ENCODE data around the gene CA10. TPM values are rescaled to one million over a fixed set of nuclear protein-coding genes. Genes with fewer than 3 reads are reported as not detected.

The CA10 gene
- total and polyA plus RNA-seq, 2 donors (not counting 3 experiments of a cell fraction or from before 2014, with no cell fraction given) = not detected

DNA sequence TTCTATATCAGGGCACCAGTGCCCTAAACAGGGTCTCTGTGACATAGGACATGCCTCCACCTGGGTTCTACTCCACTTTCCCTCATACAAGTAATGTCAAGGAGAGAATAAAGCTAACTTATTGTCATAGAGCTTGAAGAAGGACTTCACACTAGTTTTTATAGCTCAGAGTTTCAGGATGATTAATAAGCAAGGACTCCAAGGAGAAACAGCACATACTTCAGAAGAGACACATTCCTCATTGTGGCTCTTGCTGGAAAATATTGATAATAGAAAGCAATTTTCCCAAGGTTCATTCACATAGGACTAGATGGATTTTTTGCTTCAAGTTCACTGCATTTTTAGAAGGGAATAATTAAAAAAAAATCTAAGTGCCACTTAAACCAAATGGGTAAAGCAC is 133.3 kb downstream of the CA10 start:
- Histone ChIP-seq H3K9ac (replicated peaks; ENCODE audit: extremely low read depth, insufficient read depth, low read length) (no peak overlapping the region), H3K4me2 (ENCODE audit: insufficient read depth, low read length) (no peak overlapping the region), H3K36me3 (ENCODE audit: control insufficient read depth in 2 of 2, extremely low read depth in 1 of 2, insufficient read depth in 2 of 2, low read length in 2 of 2) (no peaks in the 10 kb centered on the region), H3K9me3 (replicated peaks; ENCODE audit: control insufficient read depth, insufficient read depth, low read length) (peaks cover 1% of the 10 kb centered on the region), H3K79me2 (ENCODE audit: control insufficient read depth, insufficient read depth, low read length) (no peaks in the 10 kb centered on the region), H4K20me1 (replicated peaks; ENCODE audit: control insufficient read depth, extremely low read depth, insufficient read depth, low read length) (no peaks in the 10 kb centered on the region), H3K27me3 (ENCODE audit: control insufficient read depth in 2 of 2, insufficient read depth in 2 of 2, low read length in 2 of 2) (no peaks in the 10 kb centered on the region), H3K9me1 (replicated peaks; ENCODE audit: control insufficient read depth, extremely low read depth, insufficient read depth, low read length) (no peaks in the 10 kb centered on the region), H2AFZ (ENCODE audit: low read depth, low read length) (no peak overlapping the region), H3K27ac (ENCODE audit: insufficient read depth, low read depth, low read length) (no peak overlapping the region), H3K4me1 (ENCODE audit: control insufficient read depth, extremely low read depth, insufficient read depth, low read length) (no peaks in the 10 kb centered on the region), H3K4me3 (replicated peaks in 1 of 3; ENCODE audit: insufficient read depth in 1 of 3, low read depth in 1 of 3, low read length in 3 of 3) (no peak overlapping the region)
- POLR2A ChIA-PET = no interaction called here
- TF ChIP-seq JUN (IDR thresholded peaks at IDR 0.05; ENCODE audit: borderline replicate concordance, insufficient read depth, insufficient read length, low read depth) (no peak), EZH2 (IDR thresholded peaks at IDR 0.05; ENCODE audit: borderline replicate concordance, low read depth, low read length, severe bottlenecking) (no peak), POLR2AphosphoS5 (IDR thresholded peaks at IDR 0.05; ENCODE audit: insufficient read depth, low read depth, low read length) (no peak), MYC (IDR thresholded peaks at IDR 0.05; ENCODE audit: low read depth, low read length) (no peak)
- TF ChIP-seq, protein P1, sequence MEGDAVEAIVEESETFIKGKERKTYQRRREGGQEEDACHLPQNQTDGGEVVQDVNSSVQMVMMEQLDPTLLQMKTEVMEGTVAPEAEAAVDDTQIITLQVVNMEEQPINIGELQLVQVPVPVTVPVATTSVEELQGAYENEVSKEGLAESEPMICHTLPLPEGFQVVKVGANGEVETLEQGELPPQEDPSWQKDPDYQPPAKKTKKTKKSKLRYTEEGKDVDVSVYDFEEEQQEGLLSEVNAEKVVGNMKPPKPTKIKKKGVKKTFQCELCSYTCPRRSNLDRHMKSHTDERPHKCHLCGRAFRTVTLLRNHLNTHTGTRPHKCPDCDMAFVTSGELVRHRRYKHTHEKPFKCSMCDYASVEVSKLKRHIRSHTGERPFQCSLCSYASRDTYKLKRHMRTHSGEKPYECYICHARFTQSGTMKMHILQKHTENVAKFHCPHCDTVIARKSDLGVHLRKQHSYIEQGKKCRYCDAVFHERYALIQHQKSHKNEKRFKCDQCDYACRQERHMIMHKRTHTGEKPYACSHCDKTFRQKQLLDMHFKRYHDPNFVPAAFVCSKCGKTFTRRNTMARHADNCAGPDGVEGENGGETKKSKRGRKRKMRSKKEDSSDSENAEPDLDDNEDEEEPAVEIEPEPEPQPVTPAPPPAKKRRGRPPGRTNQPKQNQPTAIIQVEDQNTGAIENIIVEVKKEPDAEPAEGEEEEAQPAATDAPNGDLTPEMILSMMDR (IDR thresholded peaks at IDR 0.05; ENCODE audit: extremely low read depth in 1 of 2, insufficient read depth in 1 of 2, low read depth in 1 of 2, low read length in 2 of 2) = no peak
- TF ChIP-seq, protein P2, sequence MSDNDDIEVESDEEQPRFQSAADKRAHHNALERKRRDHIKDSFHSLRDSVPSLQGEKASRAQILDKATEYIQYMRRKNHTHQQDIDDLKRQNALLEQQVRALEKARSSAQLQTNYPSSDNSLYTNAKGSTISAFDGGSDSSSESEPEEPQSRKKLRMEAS (IDR thresholded peaks at IDR 0.05; ENCODE audit: insufficient read depth, insufficient read length) = no peak
- FAIRE-seq (no peak), DNase-seq (ENCODE audit: low read depth, low spot score) (no peak)
- CTCF ChIA-PET = no interaction called here
- BruUV-seq (replicated peaks) = no TSS peak
- intact Hi-C loops (cut with micrococcal nuclease) (no loop called here), dilution Hi-C loops (cut with MboI; ENCODE audit: extremely low pct_ligation_motif_present, low sequenced_read_pairs) (no loop called here)
